ENCODE results near the gene SASS6.

The SASS6 gene

DNA sequence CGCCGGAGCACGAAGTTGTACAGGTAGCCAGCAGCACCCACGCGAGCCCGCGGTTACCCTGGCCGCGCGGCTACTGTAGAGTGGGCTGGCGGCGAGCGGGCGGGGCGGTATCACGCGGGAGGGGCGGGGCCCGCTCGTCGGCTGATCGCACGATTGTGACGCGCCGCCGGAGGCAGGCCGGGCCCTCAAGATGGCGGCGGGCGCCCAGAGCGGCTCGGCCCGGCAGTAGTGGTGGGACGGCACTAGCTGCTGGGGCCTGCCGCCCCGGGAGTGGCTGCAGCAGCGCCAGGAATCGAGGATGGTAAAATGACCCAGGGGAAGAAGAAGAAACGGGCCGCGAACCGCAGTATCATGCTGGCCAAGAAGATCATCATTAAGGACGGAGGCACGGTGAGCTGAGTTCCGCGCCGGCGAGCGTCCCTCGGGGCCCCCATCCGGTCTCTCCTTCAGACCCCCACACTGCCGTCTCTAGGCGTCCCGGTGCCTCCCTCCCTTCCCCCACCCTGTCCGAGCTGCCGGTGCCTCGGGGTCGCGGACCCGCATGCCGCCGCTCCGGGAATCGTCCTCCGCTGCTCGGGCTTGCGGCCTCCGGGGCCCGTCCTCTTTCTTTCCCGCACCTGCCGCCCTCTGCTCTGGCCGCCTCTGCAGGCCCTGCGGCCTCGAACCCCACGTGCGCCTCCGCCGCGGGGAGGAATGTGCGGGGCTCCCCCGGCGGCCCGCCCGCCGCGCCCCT is 94.6 kb downstream of the SASS6 start (continued):
- TF ChIP-seq ZNF423 (tag by site-specific recombination; IDR thresholded peaks at IDR 0.05): peak; percentile 55; the same call in 1 of the 2 replicates
- no peak for TF ChIP-seq ZNF19 (tag by site-specific recombination; IDR thresholded peaks at IDR 0.05; ENCODE audit: low read depth)
- peak; percentile 53; the same call in 1 of the 2 replicates for TF ChIP-seq ZSCAN30 (tag by site-specific recombination; IDR thresholded peaks at IDR 0.05)
- TF ChIP-seq ZIC2 (tag by site-specific recombination; IDR thresholded peaks at IDR 0.05): no peak; the same call in 1 of the 2 replicates
- TF ChIP-seq KLF8 (tag by site-specific recombination; IDR thresholded peaks at IDR 0.05): peak; percentile 83
- no peak for TF ChIP-seq ZNF221 (tag by site-specific recombination; IDR thresholded peaks at IDR 0.05; ENCODE audit: borderline replicate concordance)
- TF ChIP-seq HOXA7 (CRISPR knock-in tag; IDR thresholded peaks at IDR 0.05; ENCODE audit: borderline replicate concordance): no peak
- TF ChIP-seq ZNF791 (tag by site-specific recombination; IDR thresholded peaks at IDR 0.05): no peak
- TF ChIP-seq ZNF600 (tag by site-specific recombination; IDR thresholded peaks at IDR 0.05): no peak; the same call in none of the 2 replicates
- TF ChIP-seq, protein P1, sequence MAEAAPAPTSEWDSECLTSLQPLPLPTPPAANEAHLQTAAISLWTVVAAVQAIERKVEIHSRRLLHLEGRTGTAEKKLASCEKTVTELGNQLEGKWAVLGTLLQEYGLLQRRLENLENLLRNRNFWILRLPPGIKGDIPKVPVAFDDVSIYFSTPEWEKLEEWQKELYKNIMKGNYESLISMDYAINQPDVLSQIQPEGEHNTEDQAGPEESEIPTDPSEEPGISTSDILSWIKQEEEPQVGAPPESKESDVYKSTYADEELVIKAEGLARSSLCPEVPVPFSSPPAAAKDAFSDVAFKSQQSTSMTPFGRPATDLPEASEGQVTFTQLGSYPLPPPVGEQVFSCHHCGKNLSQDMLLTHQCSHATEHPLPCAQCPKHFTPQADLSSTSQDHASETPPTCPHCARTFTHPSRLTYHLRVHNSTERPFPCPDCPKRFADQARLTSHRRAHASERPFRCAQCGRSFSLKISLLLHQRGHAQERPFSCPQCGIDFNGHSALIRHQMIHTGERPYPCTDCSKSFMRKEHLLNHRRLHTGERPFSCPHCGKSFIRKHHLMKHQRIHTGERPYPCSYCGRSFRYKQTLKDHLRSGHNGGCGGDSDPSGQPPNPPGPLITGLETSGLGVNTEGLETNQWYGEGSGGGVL (tag by site-specific recombination; IDR thresholded peaks at IDR 0.05): peak; percentile 57
- no peak; the same call in none of the 2 replicates for TF ChIP-seq ZNF24 (tag by site-specific recombination; IDR thresholded peaks at IDR 0.05)
- TF ChIP-seq ZBTB1 (tag by site-specific recombination; IDR thresholded peaks at IDR 0.05): no peak
- TF ChIP-seq, protein P2, sequence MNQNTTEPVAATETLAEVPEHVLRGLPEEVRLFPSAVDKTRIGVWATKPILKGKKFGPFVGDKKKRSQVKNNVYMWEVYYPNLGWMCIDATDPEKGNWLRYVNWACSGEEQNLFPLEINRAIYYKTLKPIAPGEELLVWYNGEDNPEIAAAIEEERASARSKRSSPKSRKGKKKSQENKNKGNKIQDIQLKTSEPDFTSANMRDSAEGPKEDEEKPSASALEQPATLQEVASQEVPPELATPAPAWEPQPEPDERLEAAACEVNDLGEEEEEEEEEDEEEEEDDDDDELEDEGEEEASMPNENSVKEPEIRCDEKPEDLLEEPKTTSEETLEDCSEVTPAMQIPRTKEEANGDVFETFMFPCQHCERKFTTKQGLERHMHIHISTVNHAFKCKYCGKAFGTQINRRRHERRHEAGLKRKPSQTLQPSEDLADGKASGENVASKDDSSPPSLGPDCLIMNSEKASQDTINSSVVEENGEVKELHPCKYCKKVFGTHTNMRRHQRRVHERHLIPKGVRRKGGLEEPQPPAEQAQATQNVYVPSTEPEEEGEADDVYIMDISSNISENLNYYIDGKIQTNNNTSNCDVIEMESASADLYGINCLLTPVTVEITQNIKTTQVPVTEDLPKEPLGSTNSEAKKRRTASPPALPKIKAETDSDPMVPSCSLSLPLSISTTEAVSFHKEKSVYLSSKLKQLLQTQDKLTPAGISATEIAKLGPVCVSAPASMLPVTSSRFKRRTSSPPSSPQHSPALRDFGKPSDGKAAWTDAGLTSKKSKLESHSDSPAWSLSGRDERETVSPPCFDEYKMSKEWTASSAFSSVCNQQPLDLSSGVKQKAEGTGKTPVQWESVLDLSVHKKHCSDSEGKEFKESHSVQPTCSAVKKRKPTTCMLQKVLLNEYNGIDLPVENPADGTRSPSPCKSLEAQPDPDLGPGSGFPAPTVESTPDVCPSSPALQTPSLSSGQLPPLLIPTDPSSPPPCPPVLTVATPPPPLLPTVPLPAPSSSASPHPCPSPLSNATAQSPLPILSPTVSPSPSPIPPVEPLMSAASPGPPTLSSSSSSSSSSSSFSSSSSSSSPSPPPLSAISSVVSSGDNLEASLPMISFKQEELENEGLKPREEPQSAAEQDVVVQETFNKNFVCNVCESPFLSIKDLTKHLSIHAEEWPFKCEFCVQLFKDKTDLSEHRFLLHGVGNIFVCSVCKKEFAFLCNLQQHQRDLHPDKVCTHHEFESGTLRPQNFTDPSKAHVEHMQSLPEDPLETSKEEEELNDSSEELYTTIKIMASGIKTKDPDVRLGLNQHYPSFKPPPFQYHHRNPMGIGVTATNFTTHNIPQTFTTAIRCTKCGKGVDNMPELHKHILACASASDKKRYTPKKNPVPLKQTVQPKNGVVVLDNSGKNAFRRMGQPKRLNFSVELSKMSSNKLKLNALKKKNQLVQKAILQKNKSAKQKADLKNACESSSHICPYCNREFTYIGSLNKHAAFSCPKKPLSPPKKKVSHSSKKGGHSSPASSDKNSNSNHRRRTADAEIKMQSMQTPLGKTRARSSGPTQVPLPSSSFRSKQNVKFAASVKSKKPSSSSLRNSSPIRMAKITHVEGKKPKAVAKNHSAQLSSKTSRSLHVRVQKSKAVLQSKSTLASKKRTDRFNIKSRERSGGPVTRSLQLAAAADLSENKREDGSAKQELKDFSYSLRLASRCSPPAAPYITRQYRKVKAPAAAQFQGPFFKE (tag by site-specific recombination; IDR thresholded peaks at IDR 0.05; ENCODE audit: borderline replicate concordance): no peak
- TF ChIP-seq, protein P3, sequence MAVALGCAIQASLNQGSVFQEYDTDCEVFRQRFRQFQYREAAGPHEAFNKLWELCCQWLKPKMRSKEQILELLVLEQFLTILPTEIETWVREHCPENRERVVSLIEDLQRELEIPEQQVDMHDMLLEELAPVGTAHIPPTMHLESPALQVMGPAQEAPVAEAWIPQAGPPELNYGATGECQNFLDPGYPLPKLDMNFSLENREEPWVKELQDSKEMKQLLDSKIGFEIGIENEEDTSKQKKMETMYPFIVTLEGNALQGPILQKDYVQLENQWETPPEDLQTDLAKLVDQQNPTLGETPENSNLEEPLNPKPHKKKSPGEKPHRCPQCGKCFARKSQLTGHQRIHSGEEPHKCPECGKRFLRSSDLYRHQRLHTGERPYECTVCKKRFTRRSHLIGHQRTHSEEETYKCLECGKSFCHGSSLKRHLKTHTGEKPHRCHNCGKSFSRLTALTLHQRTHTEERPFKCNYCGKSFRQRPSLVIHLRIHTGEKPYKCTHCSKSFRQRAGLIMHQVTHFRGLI (tag by site-specific recombination; IDR thresholded peaks at IDR 0.05): peak; percentile 33; the same call in 1 of the 2 replicates
- TF ChIP-seq, protein P4, sequence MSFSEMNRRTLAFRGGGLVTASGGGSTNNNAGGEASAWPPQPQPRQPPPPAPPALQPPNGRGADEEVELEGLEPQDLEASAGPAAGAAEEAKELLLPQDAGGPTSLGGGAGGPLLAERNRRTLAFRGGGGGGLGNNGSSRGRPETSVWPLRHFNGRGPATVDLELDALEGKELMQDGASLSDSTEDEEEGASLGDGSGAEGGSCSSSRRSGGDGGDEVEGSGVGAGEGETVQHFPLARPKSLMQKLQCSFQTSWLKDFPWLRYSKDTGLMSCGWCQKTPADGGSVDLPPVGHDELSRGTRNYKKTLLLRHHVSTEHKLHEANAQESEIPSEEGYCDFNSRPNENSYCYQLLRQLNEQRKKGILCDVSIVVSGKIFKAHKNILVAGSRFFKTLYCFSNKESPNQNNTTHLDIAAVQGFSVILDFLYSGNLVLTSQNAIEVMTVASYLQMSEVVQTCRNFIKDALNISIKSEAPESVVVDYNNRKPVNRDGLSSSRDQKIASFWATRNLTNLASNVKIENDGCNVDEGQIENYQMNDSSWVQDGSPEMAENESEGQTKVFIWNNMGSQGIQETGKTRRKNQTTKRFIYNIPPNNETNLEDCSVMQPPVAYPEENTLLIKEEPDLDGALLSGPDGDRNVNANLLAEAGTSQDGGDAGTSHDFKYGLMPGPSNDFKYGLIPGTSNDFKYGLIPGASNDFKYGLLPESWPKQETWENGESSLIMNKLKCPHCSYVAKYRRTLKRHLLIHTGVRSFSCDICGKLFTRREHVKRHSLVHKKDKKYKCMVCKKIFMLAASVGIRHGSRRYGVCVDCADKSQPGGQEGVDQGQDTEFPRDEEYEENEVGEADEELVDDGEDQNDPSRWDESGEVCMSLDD (tag by site-specific recombination; IDR thresholded peaks at IDR 0.05): peak; percentile 45; the same call in 1 of the 2 replicates
- TF ChIP-seq ZNF366 (tag by site-specific recombination; conservative IDR thresholded peaks at IDR 0.05): no peak; the same call in 1 of the 2 replicates
- no peak for TF ChIP-seq ZNF23 (tag by site-specific recombination; IDR thresholded peaks at IDR 0.05; ENCODE audit: borderline replicate concordance)
- TF ChIP-seq, protein P5, sequence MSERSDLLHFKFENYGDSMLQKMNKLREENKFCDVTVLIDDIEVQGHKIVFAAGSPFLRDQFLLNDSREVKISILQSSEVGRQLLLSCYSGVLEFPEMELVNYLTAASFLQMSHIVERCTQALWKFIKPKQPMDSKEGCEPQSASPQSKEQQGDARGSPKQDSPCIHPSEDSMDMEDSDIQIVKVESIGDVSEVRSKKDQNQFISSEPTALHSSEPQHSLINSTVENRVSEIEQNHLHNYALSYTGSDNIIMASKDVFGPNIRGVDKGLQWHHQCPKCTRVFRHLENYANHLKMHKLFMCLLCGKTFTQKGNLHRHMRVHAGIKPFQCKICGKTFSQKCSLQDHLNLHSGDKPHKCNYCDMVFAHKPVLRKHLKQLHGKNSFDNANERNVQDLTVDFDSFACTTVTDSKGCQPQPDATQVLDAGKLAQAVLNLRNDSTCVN (tag by site-specific recombination; optimal IDR thresholded peaks at IDR 0.05): peak; percentile 87
- TF ChIP-seq ZNF133 (tag by site-specific recombination; IDR thresholded peaks at IDR 0.05): no peak
- TF ChIP-seq, protein P6, sequence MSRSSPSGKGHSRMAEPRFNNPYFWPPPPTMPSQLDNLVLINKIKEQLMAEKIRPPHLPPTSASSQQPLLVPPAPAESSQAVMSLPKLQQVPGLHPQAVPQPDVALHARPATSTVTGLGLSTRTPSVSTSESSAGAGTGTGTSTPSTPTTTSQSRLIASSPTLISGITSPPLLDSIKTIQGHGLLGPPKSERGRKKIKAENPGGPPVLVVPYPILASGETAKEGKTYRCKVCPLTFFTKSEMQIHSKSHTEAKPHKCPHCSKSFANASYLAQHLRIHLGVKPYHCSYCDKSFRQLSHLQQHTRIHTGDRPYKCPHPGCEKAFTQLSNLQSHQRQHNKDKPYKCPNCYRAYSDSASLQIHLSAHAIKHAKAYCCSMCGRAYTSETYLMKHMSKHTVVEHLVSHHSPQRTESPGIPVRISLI (tag by site-specific recombination; IDR thresholded peaks at IDR 0.05): no peak
- TF ChIP-seq ZNF514 (tag by site-specific recombination; IDR thresholded peaks at IDR 0.05): no peak
- no peak for TF ChIP-seq ZNF302 (tag by site-specific recombination; IDR thresholded peaks at IDR 0.05; ENCODE audit: low read depth)
- peak; percentile 78 for TF ChIP-seq ZEB2 (tag by site-specific recombination; IDR thresholded peaks at IDR 0.05)
- no peak for TF ChIP-seq ZNF121 (tag by site-specific recombination; IDR thresholded peaks at IDR 0.05)
- TF ChIP-seq ZNF792 (tag by site-specific recombination; IDR thresholded peaks at IDR 0.05): no peak

Measured in HEK293 (cell line).